Kidney (tissue), 14 donors: ENCODE data around the gene HIP1R. TPM values are rescaled to one million over a fixed set of nuclear protein-coding genes. Genes with fewer than 3 reads are reported as not detected.

Experiments used
- DNase-seq, 5 donors: peaks; one replicate each; pipeline ENCODE4 v3.0.0-alpha.2; 2013 to 2020
- FAIRE-seq: peaks from 2 replicates; lab custom pipeline; 2012; peaks lifted over from hg19 to GRCh38; lab: Jason Lieb, UNC
- H3K27ac ChIP-seq, 2 donors: one replicate each; pipeline ENCODE4 v1.7.0; 2013; ENCODE audit warnings: low read depth in 2 of 2, low read length in 2 of 2, inconsistent platforms in 1 of 2
- H3K27me3 ChIP-seq: one replicate; pipeline ENCODE4 v1.7.1; 2013; ENCODE audit warnings: low read length, inconsistent platforms; ENCODE audit not compliant: control insufficient read depth, insufficient read depth
- H3K36me3 ChIP-seq, 3 donors: one replicate each; pipeline versions ENCODE4 v1.7.0 to v1.7.1; 2013; ENCODE audit warnings: low read length in 3 of 3, control low read depth in 1 of 3, inconsistent platforms in 1 of 3; ENCODE audit not compliant: insufficient read depth in 3 of 3, control insufficient read depth in 2 of 3
- H3K4me1 ChIP-seq, 3 donors: one replicate each; pipeline versions ENCODE4 v1.7.0 to v1.7.1; 2013; ENCODE audit warnings: low read length in 3 of 3, inconsistent platforms in 1 of 3, low read depth in 1 of 3; ENCODE audit not compliant: control insufficient read depth in 2 of 3, insufficient read depth in 2 of 3
- H3K4me3 ChIP-seq, 3 donors: one replicate each; pipeline versions ENCODE4 v1.7.0 to v1.8.1; 2013; ENCODE audit warnings: low read length in 3 of 3, control low read depth in 1 of 3, inconsistent platforms in 1 of 3
- H3K9ac ChIP-seq, 3 donors: one replicate each; pipeline versions ENCODE4 v1.7.0 to v1.7.1; 2013; ENCODE audit warnings: low read length in 3 of 3, control low read depth in 1 of 3, inconsistent platforms in 1 of 3
- H3K9me3 ChIP-seq, 3 donors: one replicate each; pipeline versions ENCODE4 v1.7.0 to v1.7.1; 2013; ENCODE audit warnings: low read length in 3 of 3, control low read depth in 1 of 3, inconsistent platforms in 1 of 3; ENCODE audit not compliant: control insufficient read depth in 2 of 3, insufficient read depth in 1 of 3
- CTCF ChIP-seq: IDR thresholded peaks from 3 replicates; pipeline ENCODE4 v1.5.1; 2012; ENCODE audit warnings: mild to moderate bottlenecking, moderate library complexity, borderline replicate concordance; ENCODE audit not compliant: insufficient read depth; ENCODE audit errors: extremely low read depth
- intact Hi-C: fragments of 100-400 bp; cut with DNase I; formaldehyde crosslinking; loops from one replicate; pipeline ENCODE4 v1.11.1; 2022
- polyA plus RNA-seq: library from polyadenylated mRNA; stranded (reverse); fragments of 350-450 nt; fragmentation: Illumina TruSeq; extraction: RNeasy Lipid Tissue Mini Kit (QIAGEN cat#74804); gene quantifications from one replicate; pipeline ENCODE4 v1.2.3, GENCODE V29; 2014; ENCODE audit warnings: low read depth, low replicate concordance; ENCODE audit not compliant: insufficient read depth
- total RNA-seq: library from RNA; stranded (reverse); fragmentation: NEBNext Ultra II Directional; extraction: Animal tissue kit (Norgen Biotek cat#: 25700); gene quantifications from one replicate; pipeline ENCODE4 v1.2.1, GENCODE V29; 2021
- donor health status: control.
- donor health status: control.
- donor health status: control.
- donor health status: control.
- donor health status: control.
- donor health status: DM: yes; HTN: yes; CAD: no.
- donor health status: Normal renal cell carcinoma (clear cell type).

The HIP1R gene
- total and polyA plus RNA-seq, 2 donors from 2014 or later: 39.4 to 87.8 TPM

GRCh38 chr12:122893208-122894153 is 58.2 kb downstream of the HIP1R start:
- no peaks in the 10 kb centered on the region for H3K9me3 ChIP-seq
- H3K27me3 ChIP-seq: no peaks in the 10 kb centered on the region
- intact Hi-C loops: no loop called here
- peak overlapping the region in 2 of 3 donors; percentile 84 to 95 for H3K4me3 ChIP-seq
- peak in 1 of 5 donors; percentile 26 for DNase-seq
- peak overlapping the region in 2 of 3 donors; percentile 8 to 99 for H3K9ac ChIP-seq
- no peaks in the 10 kb centered on the region for H3K36me3 ChIP-seq
- TF ChIP-seq CTCF: no peak
- peaks cover 2 to 43% (median 35%) of the 10 kb centered on the region in 3 donors for H3K4me1 ChIP-seq
- FAIRE-seq: no peak
- H3K27ac ChIP-seq: peak overlapping the region; percentile 79 to 92

- FAIRE-seq: no peak
- Histone ChIP-seq H3K27me3 (no peaks in the 10 kb centered on the region), H3K36me3 (no peaks in the 10 kb centered on the region), H3K4me3 (peak overlapping the region; percentile 84 to 95 (median 85)), H3K27ac (peak overlapping the region; percentile 79 to 92), H3K9me3 (no peaks in the 10 kb centered on the region), H3K4me1 (peaks cover 2 to 36% (median 27%) of the 10 kb centered on the region in 3 donors), H3K9ac (peak overlapping the region; percentile 86 to 99 (median 99))
- peak in 2 of 5 donors; percentile 47 to 76 for DNase-seq
- TF ChIP-seq CTCF: no peak
- intact Hi-C loops: no loop called here
Observed at GRCh38 chr12:122894193-122895121, 59.2 kb downstream of the HIP1R start.

GRCh38 chr12:122895320-122895703 is 60.1 kb downstream of the HIP1R start:
- intact Hi-C loops: no loop called here
- DNase-seq: no peak
- Histone ChIP-seq H3K36me3 (no peaks in the 10 kb centered on the region), H3K27ac (peak overlapping the region; percentile 79 to 92), H3K4me1 (peaks cover 2 to 36% (median 23%) of the 10 kb centered on the region in 3 donors), H3K27me3 (no peaks in the 10 kb centered on the region), H3K4me3 (peak overlapping the region; percentile 84 to 95 (median 85)), H3K9ac (peak overlapping the region; percentile 86 to 99 (median 99)), H3K9me3 (no peaks in the 10 kb centered on the region)
- no peak for FAIRE-seq
- no peak for TF ChIP-seq CTCF
